SJCRH30 (cell line): ENCODE measurements around the gene MARK1. TPM values are rescaled to one million over a fixed set of nuclear protein-coding genes. Genes with fewer than 3 reads are reported as not detected.

Source experiments
- total RNA-seq: library from RNA; depleted of rRNA; stranded (reverse); fragments of >200 nt; shearing (Covaris generic); gene quantifications from 2 replicates; pipeline ENCODE4 v1.2.3, GENCODE V29; 2014; rRNA removed

Gene MARK1
- total RNA-seq, 1 experiment from 2014 or later = 8.7 TPM

Other genes with a start within 250 kb of the MARK1 start
- gene C1orf115, start 162.2 kb downstream of the MARK1 start, total RNA-seq = 1.6 and 1.8 TPM in 2 replicates
- gene MTARC2, start 220.2 kb downstream of the MARK1 start, total RNA-seq = 5.4 and 5.6 TPM in 2 replicates